Measurements from ENCODE around the gene PHTF2.
A peak's percentile ranks its signal among the peaks of the same experiment; 100 is the strongest.
"Not testable (repeated sequence)": the region's sequence is repeated elsewhere in the genome, so short reads cannot be mapped to it uniquely, and the experiment has no call there.

The PHTF2 gene

GRCh38 chr7:77798394-77799077, at the start of gene PHTF2, which contains the start of gene TMEM60:
Gene PHTF2 (plus strand): TSS chr7:77798773.
Gene TMEM60 (minus strand): TSS chr7:77798434. CDS start chr7:77794373, 4,061 bp downstream.
- peak; percentile 97 for DNase-seq

GRCh38 chr7:77752016-77752415, 46.6 kb upstream of the PHTF2 start:
- no peak for DNase-seq

DNA sequence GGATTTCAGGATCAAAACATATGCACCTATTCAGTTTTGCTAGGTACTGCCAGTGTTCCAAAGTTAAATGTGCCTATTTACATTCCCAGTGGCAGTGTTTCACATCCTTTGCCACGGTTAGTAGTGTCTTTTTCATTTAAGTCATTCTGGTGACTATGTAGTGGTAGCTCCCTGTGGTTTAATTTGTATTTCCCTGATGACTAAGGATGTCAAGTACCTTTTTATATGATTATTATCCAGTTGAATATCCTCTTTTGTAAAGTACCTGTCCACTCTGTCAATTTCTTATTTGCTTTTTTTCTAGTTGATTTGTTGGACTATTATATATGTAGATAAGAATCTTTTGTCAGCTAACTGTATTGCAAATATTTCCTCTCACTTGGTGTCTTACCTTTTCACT, 45.4 kb upstream of the PHTF2 start:
- no peak for DNase-seq

GRCh38 chr7:77757589-77757988, 41.0 kb upstream of the PHTF2 start:
- no peak for DNase-seq

- peak; percentile 1 for DNase-seq
Observed at GRCh38 chr7:77759294-77759889, 39.2 kb upstream of the PHTF2 start.

DNA sequence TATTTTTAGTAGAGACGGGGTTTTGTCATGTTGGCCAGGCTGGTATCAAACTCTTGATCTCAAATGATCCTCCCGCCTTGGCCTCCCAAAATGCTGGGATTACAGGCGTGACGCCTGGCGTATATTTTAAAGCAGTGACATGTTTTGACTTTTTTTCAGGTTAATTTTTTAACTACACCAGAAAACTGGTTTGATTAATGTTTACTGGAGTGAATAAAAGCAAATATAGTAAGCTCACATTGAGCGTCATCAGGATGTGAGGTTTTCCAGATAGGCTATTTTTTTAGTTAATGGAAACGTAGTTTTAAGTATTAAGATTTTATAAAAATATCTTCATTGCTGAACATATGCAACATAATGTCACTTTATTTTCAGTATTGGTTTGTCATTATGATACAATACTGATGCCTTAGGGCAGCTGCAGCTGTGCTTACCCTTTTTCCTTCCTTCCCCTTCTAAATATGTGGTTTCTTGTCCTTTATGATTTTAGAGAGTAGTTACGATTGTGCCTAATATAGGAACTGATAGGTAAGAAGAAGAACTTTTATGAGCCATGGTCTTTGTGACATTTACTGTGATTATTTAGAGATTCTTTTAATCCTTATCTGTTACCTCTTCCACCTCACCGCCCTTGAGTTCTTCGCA, 37.6 kb upstream of the PHTF2 start:
- no peak for DNase-seq

- DNase-seq, result no peak
Observed at GRCh38 chr7:77765481-77765880, 33.1 kb upstream of the PHTF2 start.

GRCh38 chr7:77765906-77766800, 32.4 kb upstream of the PHTF2 start:
- no peak for DNase-seq

- no peak for DNase-seq
Observed at GRCh38 chr7:77766801-77767605, 31.6 kb upstream of the PHTF2 start.

GRCh38 chr7:77770316-77770715, 28.3 kb upstream of the PHTF2 start:
- DNase-seq, result no peak

GRCh38 chr7:77771901-77772300, 26.7 kb upstream of the PHTF2 start:
- DNase-seq, result no peak

DNA sequence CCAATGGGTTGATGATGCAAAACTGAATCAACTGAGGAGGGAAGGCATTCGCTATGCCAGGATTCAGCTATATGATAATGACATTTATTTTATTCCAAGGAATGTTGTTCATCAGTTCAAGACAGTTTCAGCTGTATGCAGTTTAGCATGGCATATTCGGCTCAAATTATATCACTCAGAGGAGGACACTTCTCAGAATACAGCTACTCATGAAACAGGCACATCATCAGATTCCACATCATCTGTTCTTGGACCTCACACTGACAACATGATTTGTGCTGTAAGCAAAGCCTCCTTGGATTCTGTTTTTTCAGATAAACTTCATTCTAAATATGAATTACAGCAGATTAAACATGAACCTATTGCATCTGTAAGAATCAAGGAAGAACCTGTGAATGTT, 20.0 kb upstream of the PHTF2 start:
- no peak for DNase-seq

- no peak for DNase-seq
Observed at GRCh38 chr7:77782383-77782782, 16.2 kb upstream of the PHTF2 start.

GRCh38 chr7:77783111-77783510, 15.5 kb upstream of the PHTF2 start:
- no peak for DNase-seq

- no peak for DNase-seq
Observed at GRCh38 chr7:77783545-77783944, 15.0 kb upstream of the PHTF2 start.

DNA sequence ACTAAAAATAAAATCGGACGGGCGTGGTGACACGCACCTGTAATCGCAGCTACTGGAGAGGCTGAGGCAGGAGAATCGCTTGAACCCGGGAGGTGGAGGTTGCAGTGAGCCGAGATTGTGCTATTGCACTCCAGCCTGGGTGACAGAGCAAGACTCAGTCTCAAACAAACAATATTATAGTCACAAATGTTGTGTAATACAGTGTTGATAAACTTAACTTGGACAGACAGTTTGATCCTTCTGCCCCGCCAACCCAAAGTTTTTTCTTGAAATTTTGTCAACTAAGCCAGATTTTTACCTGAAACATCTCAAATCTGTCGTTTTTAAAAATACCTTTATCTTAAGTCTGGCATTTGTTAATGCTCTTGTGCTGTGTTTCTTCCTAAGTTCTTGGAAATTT, 14.1 kb upstream of the PHTF2 start:
- not testable (repeated sequence) for DNase-seq

DNA sequence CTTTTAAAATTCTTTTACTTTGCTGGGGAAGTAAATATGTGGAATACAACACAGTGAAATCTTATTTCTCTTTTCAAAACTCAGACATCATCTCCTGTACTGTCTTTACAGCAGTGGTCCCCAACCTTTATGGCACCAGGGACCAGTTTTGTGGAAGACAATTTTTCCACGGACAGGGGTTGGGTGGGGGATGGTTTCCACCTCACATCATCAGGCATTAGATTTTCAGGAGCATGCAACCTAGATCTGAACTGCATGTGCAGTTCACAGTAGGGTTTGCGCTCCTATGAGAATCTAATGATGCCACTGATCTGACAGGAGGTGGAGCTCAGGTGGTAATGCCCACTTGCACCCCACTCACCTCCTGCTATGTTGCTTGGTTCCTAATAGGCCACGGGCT, 12.6 kb upstream of the PHTF2 start:
- DNase-seq, result no peak

- no peak for DNase-seq
Observed at GRCh38 chr7:77786741-77787140, 11.8 kb upstream of the PHTF2 start.

DNA sequence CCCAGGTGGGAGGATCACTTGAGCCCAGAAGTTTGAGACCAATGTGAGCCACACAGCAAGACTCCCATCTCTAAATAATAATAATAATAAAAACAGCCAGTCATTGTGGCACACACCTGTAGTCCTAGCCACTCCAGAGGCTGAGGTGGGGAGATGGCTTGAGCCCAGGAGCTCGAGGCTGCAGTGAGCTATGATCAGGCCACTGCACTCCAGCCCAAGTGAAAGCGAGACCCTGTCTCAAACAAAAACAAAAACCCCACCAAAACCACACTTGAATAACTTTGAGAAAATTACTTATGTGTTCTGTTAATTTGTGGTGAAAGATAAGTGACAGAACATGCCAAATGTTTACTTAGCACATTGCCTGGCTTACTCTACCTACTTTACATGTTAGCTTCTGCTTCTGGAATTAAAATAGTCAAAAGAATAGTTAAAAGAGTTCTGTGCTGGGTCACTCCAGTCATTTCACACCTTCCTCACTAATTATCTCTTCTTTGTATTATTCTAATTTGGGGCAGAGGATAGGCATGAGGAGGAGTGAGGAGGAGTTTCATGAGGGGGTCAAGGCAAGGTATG, 10.2 kb upstream of the PHTF2 start:
- no peak for DNase-seq

- DNase-seq, result no peak
Observed at GRCh38 chr7:77791336-77791735, 7.2 kb upstream of the PHTF2 start.

DNA sequence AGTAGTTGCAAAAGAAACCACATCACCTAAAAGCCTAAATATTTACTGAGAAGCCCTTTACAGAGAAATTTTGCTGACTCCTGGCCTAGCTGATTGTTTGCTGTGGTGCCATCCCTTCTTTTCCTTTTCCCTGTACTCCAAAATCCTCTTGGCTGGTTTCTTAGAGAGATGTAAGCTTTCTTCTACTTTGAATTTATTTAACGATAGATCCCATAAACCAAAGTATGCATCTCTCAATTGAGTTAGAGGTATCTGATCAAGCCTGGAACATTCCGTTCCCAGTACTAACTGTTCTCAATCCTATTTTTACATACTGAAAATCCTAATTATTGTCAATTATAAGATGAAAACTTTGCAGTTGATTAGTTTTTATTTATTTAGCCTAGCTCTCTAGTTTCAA, 6.6 kb upstream of the PHTF2 start:
- DNase-seq, result no peak

DNA sequence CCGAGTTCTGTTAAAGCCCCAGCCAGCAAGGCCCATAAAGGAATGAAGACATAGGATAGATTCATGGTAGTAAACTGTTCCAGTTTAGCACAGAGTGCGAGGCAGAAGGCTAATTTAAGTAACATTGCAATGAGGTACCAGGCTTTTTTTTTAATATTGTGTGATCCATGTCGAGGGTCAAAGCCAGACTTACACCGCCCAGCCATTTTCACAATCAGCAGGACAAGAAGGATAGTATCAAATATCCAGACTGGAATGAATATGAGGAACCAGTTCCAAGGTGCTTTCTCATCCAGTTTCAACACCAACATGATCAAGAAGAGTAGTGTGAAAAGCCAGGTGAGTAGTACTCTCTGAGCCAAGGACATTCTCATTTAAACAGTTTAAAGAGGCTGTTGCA, 4.6 kb upstream of the PHTF2 start:
- DNase-seq, result no peak

All from NCI-H446 treated with DMSO at 0.1 percent for 48 hours (cell line).